ENCODE measurements around the gene MIPOL1. TPM values are rescaled to one million over a fixed set of nuclear protein-coding genes. Genes with fewer than 3 reads are reported as not detected.
A peak's percentile ranks its signal among the peaks of the same experiment; 100 is the strongest.

MIPOL1 gene
- total and polyA plus RNA-seq, 2 donors from 2014 or later = 4.4 to 14.8 TPM

DNA sequence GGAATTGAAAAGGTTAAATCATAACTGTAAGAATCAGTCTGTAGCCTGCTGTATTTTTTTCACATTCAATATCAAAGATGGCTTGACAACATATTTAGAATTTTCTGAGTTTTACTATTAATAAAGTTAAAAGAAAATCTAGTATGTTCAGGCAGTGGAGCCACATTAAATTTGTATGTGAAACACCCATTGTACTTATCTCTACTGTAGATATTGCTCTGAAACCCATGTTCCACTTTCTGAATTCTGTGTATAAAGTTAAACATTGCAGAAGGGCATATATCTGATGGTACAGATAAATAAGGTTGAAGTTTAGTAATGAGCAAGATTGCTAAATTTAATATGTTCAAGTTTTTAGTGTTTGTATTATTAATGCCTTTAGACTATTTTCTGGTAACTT, 224.6 kb downstream of the MIPOL1 start:
- Histone ChIP-seq H3K9ac (ENCODE audit: low read length in 3 of 3) (no peak overlapping the region), H3K4me3 (ENCODE audit: low read length in 3 of 3) (no peak overlapping the region), H3K9me3 (ENCODE audit: control insufficient read depth in 2 of 3, insufficient read depth in 1 of 3, low read length in 3 of 3) (no peaks in the 10 kb centered on the region), H3K27ac (ENCODE audit: low read depth in 2 of 2, low read length in 2 of 2) (no peak overlapping the region), H3K36me3 (ENCODE audit: control insufficient read depth in 2 of 3, insufficient read depth in 3 of 3, low read length in 3 of 3) (no peaks in the 10 kb centered on the region), H3K27me3 (ENCODE audit: control insufficient read depth, insufficient read depth, low read length) (no peaks in the 10 kb centered on the region), H3K4me1 (ENCODE audit: control insufficient read depth in 2 of 3, insufficient read depth in 2 of 3, low read depth in 1 of 3, low read length in 3 of 3) (no peaks in the 10 kb centered on the region)
- intact Hi-C loops (cut with DNase I) = no loop called here
- no peak for TF ChIP-seq CTCF (IDR thresholded peaks at IDR 0.05; ENCODE audit: borderline replicate concordance, extremely low read depth, insufficient read depth)
- DNase-seq (no peak), FAIRE-seq (no peak)

DNA sequence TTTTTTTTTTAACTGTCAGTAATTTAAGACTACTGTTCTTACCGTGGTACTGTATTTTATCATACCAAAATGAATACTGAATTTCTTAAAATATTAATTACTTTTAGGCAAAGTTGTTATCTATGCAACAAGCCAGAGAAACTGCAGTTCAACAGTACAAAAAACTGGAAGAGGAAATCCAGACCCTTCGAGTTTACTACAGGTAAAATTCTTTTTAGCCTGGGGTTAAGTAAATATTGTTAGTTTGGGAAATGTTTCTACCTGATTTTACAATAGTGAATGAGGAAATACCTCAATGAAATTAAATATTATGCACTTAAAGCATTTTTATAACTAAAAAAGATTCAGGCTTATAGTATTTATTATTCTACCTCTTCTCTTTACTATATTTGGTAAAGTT, 225.0 kb downstream of the MIPOL1 start:
- H3K9me3 ChIP-seq (ENCODE audit: control insufficient read depth in 2 of 3, insufficient read depth in 1 of 3, low read length in 3 of 3) = no peaks in the 10 kb centered on the region
- no peak overlapping the region for H3K4me3 ChIP-seq (ENCODE audit: low read length in 3 of 3)
- TF ChIP-seq CTCF (IDR thresholded peaks at IDR 0.05; ENCODE audit: borderline replicate concordance, extremely low read depth, insufficient read depth) = no peak
- FAIRE-seq = no peak
- no peak overlapping the region for H3K9ac ChIP-seq (ENCODE audit: low read length in 3 of 3)
- no peaks in the 10 kb centered on the region for H3K4me1 ChIP-seq (ENCODE audit: control insufficient read depth in 2 of 3, insufficient read depth in 2 of 3, low read depth in 1 of 3, low read length in 3 of 3)
- DNase-seq = no peak
- H3K27me3 ChIP-seq (ENCODE audit: control insufficient read depth, insufficient read depth, low read length) = no peaks in the 10 kb centered on the region
- intact Hi-C loops (cut with DNase I) = no loop called here
- H3K36me3 ChIP-seq (ENCODE audit: control insufficient read depth in 2 of 3, insufficient read depth in 3 of 3, low read length in 3 of 3) = no peaks in the 10 kb centered on the region
- no peak overlapping the region for H3K27ac ChIP-seq (ENCODE audit: low read depth in 2 of 2, low read length in 2 of 2)

- peak in 2 of 5 donors; percentile 40 to 63 for DNase-seq
- H3K9me3 ChIP-seq (ENCODE audit: control insufficient read depth in 2 of 3, insufficient read depth in 1 of 3, low read length in 3 of 3) = no peaks in the 10 kb centered on the region
- H3K9ac ChIP-seq (ENCODE audit: low read length in 3 of 3) = no peak overlapping the region
- FAIRE-seq = no peak
- no peak for TF ChIP-seq CTCF (IDR thresholded peaks at IDR 0.05; ENCODE audit: borderline replicate concordance, extremely low read depth, insufficient read depth)
- intact Hi-C loops (cut with DNase I) = no loop called here
- no peak overlapping the region for H3K27ac ChIP-seq (ENCODE audit: low read depth in 2 of 2, low read length in 2 of 2)
- H3K27me3 ChIP-seq (ENCODE audit: control insufficient read depth, insufficient read depth, low read length) = no peaks in the 10 kb centered on the region
- no peaks in the 10 kb centered on the region for H3K4me1 ChIP-seq (ENCODE audit: control insufficient read depth in 2 of 3, insufficient read depth in 2 of 3, low read depth in 1 of 3, low read length in 3 of 3)
- no peaks in the 10 kb centered on the region for H3K36me3 ChIP-seq (ENCODE audit: control insufficient read depth in 2 of 3, insufficient read depth in 3 of 3, low read length in 3 of 3)
- H3K4me3 ChIP-seq (ENCODE audit: low read length in 3 of 3) = no peak overlapping the region
Observed at GRCh38 chr14:37428954-37429353, 231.2 kb downstream of the MIPOL1 start.

DNA sequence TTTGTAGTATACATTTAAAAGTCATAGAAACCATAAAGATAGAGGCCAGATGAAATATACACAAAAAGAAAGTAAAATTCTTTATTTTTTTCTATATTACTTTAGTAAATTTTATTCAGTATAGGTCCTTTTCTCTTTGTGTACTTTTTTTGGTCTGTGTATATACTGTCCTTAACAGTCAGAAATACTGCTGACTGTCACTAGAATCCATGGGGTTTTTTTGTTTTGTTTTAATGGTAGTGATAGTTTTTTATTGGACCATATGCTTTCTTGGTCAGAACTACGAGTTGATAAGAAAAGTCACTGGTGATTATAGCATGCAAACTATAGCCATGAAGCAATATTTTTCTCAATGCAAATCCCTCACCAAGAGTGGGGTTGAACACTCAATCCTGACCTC, 231.9 kb downstream of the MIPOL1 start:
- no peaks in the 10 kb centered on the region for H3K36me3 ChIP-seq (ENCODE audit: control insufficient read depth in 2 of 3, insufficient read depth in 3 of 3, low read length in 3 of 3)
- intact Hi-C loops (cut with DNase I) = no loop called here
- H3K4me3 ChIP-seq (ENCODE audit: low read length in 3 of 3) = no peak overlapping the region
- H3K27ac ChIP-seq (ENCODE audit: low read depth in 2 of 2, low read length in 2 of 2) = no peak overlapping the region
- H3K9ac ChIP-seq (ENCODE audit: low read length in 3 of 3) = no peak overlapping the region
- TF ChIP-seq CTCF (IDR thresholded peaks at IDR 0.05; ENCODE audit: borderline replicate concordance, extremely low read depth, insufficient read depth) = no peak
- no peaks in the 10 kb centered on the region for H3K4me1 ChIP-seq (ENCODE audit: control insufficient read depth in 2 of 3, insufficient read depth in 2 of 3, low read depth in 1 of 3, low read length in 3 of 3)
- FAIRE-seq = no peak
- H3K9me3 ChIP-seq (ENCODE audit: control insufficient read depth in 2 of 3, insufficient read depth in 1 of 3, low read length in 3 of 3) = no peaks in the 10 kb centered on the region
- H3K27me3 ChIP-seq (ENCODE audit: control insufficient read depth, insufficient read depth, low read length) = no peaks in the 10 kb centered on the region
- DNase-seq = no peak
